Dendritic cell treated with granulocyte-macrophage colony-stimulating factor and Interleukin-4, amounts not matched to agents 40 ng/mL and 50 ng/mL, for 4 days (primary cell): ENCODE data around the gene HNRNPLL.
A peak's percentile ranks its signal among the peaks of the same experiment; 100 is the strongest.

Experiments used
- H3K27ac Mint-ChIP-seq: one replicate; pipeline ENCODE4 v1.8.0; 2022; ENCODE audit warnings: mild to moderate bottlenecking, mixed read lengths
- H3K27me3 Mint-ChIP-seq: one replicate; pipeline ENCODE4 v1.8.0; 2022; ENCODE audit warnings: mild to moderate bottlenecking, mixed read lengths
- H3K36me3 Mint-ChIP-seq: one replicate; pipeline ENCODE4 v1.8.0; 2022; ENCODE audit warnings: low read depth, mixed read lengths
- H3K4me1 Mint-ChIP-seq: one replicate; pipeline ENCODE4 v1.8.0; 2022; ENCODE audit warnings: low read depth, mixed read lengths
- H3K4me3 Mint-ChIP-seq: one replicate; pipeline ENCODE4 v1.8.0; 2022; ENCODE audit warnings: mild to moderate bottlenecking, moderate library complexity, mixed read lengths
- H3K9me3 Mint-ChIP-seq: one replicate; pipeline ENCODE4 v1.8.0; 2022; ENCODE audit warnings: mixed read lengths
- intact Hi-C: fragments of 100-400 bp; cut with micrococcal nuclease; formaldehyde crosslinking; loops from one replicate; pipeline ENCODE4 v1.15.0; 2022

Gene HNRNPLL

DNA sequence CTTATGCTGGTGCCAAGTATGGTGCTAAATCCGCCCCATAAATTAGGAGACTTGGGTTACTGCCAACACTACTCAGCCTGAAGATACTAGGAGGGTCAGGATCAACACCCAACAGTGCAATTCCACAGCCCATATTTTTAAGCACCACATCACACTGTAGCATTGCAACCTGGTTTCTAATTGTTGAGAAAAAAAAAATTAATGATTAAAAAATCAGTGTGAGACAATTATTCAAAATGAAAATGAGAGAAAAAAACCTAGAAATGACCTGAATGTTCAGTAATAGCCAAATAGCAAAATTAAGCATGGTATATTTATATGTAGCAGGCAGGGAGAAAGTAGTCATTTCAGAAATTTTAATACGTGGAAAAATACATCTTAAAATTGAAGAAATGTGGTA, 29.2 kb upstream of the HNRNPLL start:
- no peaks in the 10 kb centered on the region for H3K36me3 Mint-ChIP-seq
- H3K27me3 Mint-ChIP-seq = peaks cover 17% of the 10 kb centered on the region
- H3K4me1 Mint-ChIP-seq = peaks cover 21% of the 10 kb centered on the region
- no peak overlapping the region for H3K4me3 Mint-ChIP-seq
- intact Hi-C loops = no loop called here
- peaks cover 8% of the 10 kb centered on the region for H3K9me3 Mint-ChIP-seq
- H3K27ac Mint-ChIP-seq = no peak overlapping the region

DNA sequence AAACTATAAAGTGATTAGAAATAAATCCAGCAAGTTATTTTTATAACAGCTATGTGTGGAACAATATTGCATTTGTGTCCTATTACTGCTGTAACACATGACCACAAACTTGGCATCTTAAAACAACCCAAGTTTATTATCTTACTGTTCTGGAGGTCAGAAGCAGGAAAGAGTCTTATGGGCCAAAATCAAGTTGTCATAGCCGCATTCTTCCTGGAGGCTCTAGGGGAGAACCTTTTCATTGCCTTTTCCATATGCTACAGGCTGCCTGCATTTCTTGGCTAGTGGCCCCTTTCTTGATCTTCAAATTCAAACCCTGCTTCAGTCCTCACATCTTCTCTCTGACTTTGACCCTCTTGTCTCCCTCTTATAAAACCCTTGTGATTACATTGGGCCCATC, 27.0 kb upstream of the HNRNPLL start:
- intact Hi-C loops = no loop called here

DNA sequence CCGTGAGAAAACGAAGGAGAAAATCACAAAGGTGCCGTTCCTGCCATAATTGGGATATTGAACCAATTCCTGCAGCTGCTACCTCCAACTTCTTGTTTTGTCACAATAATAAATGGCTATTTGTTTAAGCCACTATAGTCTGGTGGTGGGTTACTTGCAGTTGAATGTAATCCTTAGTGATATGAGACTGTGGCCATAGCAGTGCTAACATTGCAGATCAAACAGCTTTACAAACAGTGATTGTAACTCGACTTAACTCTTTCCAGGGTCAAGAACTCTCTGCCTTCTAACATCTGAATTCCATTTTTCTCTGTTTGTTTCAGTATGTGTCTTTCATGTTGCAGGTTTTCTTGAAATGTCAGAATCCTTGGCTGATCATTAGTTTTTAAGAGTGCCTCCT, 24.7 kb upstream of the HNRNPLL start:
- Mint-ChIP-seq H3K4me1 (peaks cover 23% of the 10 kb centered on the region), H3K27ac (no peak overlapping the region), H3K36me3 (no peaks in the 10 kb centered on the region), H3K9me3 (peaks cover 8% of the 10 kb centered on the region), H3K27me3 (peaks cover 31% of the 10 kb centered on the region), H3K4me3 (no peak overlapping the region)
- intact Hi-C loops = no loop called here

More for the DNA sequence above, 27.0 kb upstream of the HNRNPLL start:
- Mint-ChIP-seq H3K27me3 (peaks cover 25% of the 10 kb centered on the region), H3K4me3 (no peak overlapping the region), H3K36me3 (no peaks in the 10 kb centered on the region), H3K27ac (no peak overlapping the region), H3K9me3 (peaks cover 8% of the 10 kb centered on the region), H3K4me1 (peaks cover 22% of the 10 kb centered on the region)

DNA sequence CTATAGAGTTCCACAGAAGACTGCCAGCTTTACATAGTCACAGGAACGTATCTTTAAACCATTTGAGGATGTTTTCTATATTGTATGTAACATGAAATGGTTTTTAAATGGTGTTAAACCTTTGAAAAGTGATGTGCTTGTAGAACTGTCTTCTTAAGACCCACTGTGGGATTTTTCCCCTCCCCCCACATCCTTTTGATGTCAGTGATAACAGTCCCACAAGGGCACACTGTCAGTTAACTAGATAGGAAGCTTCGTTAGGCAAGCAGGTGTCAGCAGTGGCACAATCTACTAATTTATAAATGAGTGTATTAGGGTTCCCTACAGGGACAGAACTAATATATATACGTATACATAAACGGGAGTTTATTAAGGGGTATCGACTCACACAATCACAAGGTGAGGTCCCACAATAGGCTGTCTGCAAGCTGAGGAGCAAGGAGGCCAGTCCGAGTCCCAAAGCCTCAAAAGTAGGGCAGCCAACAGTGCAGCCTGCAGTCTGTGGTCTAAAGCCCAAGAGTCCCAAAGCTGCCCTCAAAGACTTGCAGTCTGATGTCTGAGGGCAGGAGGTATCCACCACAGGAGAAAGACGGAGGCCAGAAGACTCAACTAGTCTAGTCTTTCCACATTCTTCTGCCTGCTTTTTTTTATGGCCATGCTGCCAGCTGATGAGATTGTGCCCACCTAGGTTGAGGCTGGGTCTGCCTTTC, 23.8 kb upstream of the HNRNPLL start:
- intact Hi-C loops = no loop called here
- Mint-ChIP-seq H3K36me3 (no peaks in the 10 kb centered on the region), H3K9me3 (peaks cover 8% of the 10 kb centered on the region), H3K4me3 (no peak overlapping the region), H3K27ac (no peak overlapping the region), H3K4me1 (peaks cover 27% of the 10 kb centered on the region), H3K27me3 (peaks cover 31% of the 10 kb centered on the region)

DNA sequence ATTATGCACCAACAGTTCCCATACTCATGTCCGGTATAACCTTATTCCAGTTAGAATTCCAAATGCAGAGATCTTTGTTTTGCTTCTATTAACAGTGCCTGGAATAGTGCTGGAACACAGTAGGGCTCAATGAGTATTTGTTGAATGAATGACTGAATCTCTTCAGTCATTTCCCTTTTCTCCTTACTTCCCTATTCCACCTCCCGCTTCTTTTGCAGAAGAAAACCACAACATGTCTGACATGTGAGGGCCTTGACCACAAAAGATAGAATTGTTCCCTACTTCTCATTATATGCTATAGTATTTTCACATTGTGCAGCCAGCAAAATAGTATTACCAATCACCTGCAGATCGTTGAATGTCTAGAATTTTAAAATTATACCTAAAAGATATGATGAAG, 19.5 kb upstream of the HNRNPLL start:
- H3K27me3 Mint-ChIP-seq = peaks cover 21% of the 10 kb centered on the region
- H3K9me3 Mint-ChIP-seq = no peaks in the 10 kb centered on the region
- intact Hi-C loops = no loop called here

DNA sequence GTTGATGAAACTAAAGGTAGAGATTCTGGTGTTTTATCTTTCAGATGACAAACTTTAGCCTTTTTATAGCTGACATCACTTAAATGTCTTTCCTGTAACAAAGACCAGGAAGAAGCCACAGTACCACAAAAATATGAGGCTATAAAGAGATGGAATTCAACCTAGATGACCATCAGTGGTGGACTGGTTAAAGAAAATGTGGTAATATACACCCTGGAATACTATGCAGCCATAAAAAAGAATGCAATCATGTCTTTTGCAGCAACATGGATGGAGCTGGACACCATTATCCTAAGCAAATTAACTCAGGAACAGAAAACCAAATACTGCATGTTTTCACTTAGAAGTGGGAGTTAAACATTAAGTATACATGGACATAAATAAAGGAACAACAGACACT, 18.3 kb upstream of the HNRNPLL start:
- peaks cover 12% of the 10 kb centered on the region for H3K27me3 Mint-ChIP-seq
- no peak overlapping the region for H3K27ac Mint-ChIP-seq
- H3K9me3 Mint-ChIP-seq = no peaks in the 10 kb centered on the region
- H3K4me3 Mint-ChIP-seq = no peak overlapping the region
- intact Hi-C loops = no loop called here
- H3K4me1 Mint-ChIP-seq = peaks cover 67% of the 10 kb centered on the region
- no peaks in the 10 kb centered on the region for H3K36me3 Mint-ChIP-seq

More for the DNA sequence above, 19.5 kb upstream of the HNRNPLL start:
- Mint-ChIP-seq H3K36me3 (no peaks in the 10 kb centered on the region), H3K27ac (no peak overlapping the region), H3K4me3 (no peak overlapping the region), H3K4me1 (peaks cover 66% of the 10 kb centered on the region)

DNA sequence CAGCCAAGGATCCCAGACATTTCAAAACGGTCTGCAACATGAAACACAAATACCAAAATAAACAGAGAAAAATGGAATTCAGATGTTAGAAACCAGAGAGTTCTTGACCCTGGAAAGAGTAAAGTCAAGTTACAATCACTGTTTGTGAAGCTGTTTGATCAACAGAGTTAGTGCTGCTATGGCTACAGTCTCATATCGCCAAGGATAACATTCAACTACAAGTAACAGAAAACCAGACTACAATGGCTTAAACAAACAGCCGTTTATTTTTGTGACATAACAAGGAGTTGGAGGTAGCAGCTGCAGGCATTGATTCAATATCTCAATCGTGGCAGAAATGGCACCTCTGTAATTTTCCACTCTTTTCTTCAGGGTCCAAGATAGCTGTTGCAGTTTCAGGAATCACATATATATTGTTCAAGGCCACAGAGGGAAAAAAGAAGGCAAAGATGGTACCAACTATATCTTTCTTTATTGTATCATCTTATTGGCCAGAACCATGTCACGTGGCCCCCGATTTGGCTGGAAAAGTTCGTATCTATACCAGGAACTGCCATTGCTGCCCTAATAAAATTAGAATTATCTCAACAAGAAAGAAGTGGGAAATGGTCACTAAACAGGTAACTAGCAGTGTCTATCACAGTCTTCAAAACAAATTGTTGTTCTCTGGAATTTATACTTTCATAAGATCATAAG, 17.7 kb upstream of the HNRNPLL start:
- intact Hi-C loops = no loop called here
- H3K27me3 Mint-ChIP-seq = peaks cover 12% of the 10 kb centered on the region

DNA sequence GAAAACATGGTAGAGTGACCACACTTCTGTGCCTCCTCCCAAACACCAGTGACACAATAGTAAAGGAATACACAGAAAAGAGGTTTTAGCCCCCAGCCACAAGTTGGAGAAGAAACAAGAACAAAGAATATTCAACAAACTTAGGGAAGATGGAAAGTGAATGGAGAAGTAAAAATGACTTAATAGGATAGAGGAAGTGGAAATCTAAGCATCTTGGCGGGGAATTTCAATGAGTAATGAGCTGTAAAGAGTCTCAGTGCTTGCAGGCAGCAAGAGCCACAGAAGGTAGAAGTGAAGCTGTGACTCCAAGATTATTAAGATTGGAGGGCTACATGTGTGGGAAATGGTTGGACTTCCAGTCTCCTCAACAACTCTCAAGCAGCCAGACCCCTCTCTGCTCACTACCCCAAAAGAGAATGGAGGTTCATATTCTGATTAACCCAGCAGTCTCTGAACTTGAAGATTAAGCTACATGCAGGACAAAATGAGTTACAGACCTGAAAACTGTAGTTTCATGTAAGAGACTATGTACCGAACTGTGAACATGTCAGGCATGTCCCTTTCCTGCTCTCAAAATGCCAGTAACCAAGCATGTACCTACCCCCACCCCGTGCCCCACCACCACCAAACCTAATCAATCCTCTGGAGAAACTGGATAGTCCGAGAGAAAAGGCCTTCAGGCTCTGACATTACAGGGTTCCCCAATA, 16.9 kb upstream of the HNRNPLL start:
- intact Hi-C loops = loop anchor here (5.0 kb wide), 1 partner anchor 33 kb away; no protein-coding TSS in a partner anchor
- Mint-ChIP-seq H3K27me3 (peaks cover 5% of the 10 kb centered on the region), H3K36me3 (no peaks in the 10 kb centered on the region), H3K4me1 (peaks cover 66% of the 10 kb centered on the region), H3K9me3 (no peaks in the 10 kb centered on the region), H3K4me3 (no peak overlapping the region), H3K27ac (peak overlapping the region; percentile 60)

More for the DNA sequence above, 17.7 kb upstream of the HNRNPLL start:
- no peaks in the 10 kb centered on the region for H3K36me3 Mint-ChIP-seq
- H3K4me1 Mint-ChIP-seq = peaks cover 71% of the 10 kb centered on the region
- H3K9me3 Mint-ChIP-seq = no peaks in the 10 kb centered on the region
- peak overlapping the region; percentile 4 for H3K4me3 Mint-ChIP-seq
- H3K27ac Mint-ChIP-seq = peak overlapping the region; percentile 60

DNA sequence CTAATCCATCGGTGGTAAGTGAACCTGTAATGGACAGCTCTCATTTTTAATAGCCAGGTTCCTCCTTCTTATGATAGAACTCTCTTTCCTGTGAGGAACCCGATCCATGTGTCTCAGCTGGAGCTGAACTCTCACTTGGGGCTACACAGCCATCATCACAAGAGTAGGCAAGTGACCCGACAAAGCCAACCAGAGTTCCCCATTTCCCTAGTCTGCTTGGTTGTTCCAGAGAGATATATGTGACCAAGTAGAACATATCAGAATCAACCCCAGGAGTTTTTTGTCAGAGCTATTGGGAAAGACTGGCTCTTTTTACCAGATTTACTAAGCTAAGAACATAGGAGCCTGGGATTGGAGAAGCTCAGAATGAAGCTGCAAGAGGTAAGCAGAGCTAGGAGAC, 14.6 kb upstream of the HNRNPLL start:
- H3K36me3 Mint-ChIP-seq = no peaks in the 10 kb centered on the region
- H3K27me3 Mint-ChIP-seq = no peaks in the 10 kb centered on the region
- intact Hi-C loops = loop anchor here (5.0 kb wide), 1 partner anchor 35 kb away; no protein-coding TSS in a partner anchor
- no peaks in the 10 kb centered on the region for H3K9me3 Mint-ChIP-seq
- peaks cover 75% of the 10 kb centered on the region for H3K4me1 Mint-ChIP-seq
- H3K4me3 Mint-ChIP-seq = no peak overlapping the region
- H3K27ac Mint-ChIP-seq = no peak overlapping the region

DNA sequence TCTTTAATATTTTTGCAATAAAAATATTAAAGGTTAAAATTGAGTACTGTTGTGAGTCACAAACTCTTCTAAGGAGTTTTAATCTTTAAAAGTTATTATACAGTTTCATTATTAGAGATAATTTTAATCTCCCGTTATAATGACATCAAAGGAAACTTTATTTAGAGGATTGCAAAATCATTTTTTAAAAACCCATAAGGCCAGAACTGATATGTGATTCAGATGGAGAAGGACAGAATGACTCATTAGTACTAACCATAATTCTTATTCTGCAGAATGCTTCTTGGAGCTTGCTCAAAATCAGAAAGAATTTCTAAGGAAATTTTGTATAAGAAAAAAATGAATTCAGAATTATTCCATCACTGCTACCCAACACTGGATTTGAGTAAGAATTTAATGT, 12.5 kb upstream of the HNRNPLL start:
- no peaks in the 10 kb centered on the region for H3K27me3 Mint-ChIP-seq
- H3K36me3 Mint-ChIP-seq = no peaks in the 10 kb centered on the region
- intact Hi-C loops = loop anchor here (5.0 kb wide), 1 partner anchor 37 kb away; no protein-coding TSS in a partner anchor
- H3K9me3 Mint-ChIP-seq = no peaks in the 10 kb centered on the region
- H3K4me3 Mint-ChIP-seq = no peak overlapping the region
- H3K4me1 Mint-ChIP-seq = peaks cover 70% of the 10 kb centered on the region
- H3K27ac Mint-ChIP-seq = no peak overlapping the region

DNA sequence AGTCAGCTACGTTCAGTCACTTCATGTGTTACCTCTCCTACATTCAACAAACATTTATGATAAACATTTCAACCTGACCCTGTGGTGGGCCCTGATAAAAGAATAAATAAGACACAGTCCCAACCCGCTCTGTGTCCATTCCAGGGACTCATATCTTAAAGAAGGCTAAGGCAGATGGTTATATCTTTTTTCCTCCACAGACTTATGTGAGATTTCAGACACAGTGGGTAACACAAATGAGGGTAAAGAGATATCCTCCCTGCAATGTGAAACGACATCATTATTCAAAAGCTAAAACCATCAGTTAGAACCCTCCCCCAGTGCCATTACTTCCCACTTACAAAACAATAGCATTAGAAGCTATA, 11.1 kb upstream of the HNRNPLL start:
- H3K9me3 Mint-ChIP-seq = peaks cover 6% of the 10 kb centered on the region
- H3K4me3 Mint-ChIP-seq = no peak overlapping the region
- H3K27me3 Mint-ChIP-seq = no peaks in the 10 kb centered on the region
- intact Hi-C loops = no loop called here
- peak overlapping the region; percentile 85 for H3K27ac Mint-ChIP-seq
- H3K4me1 Mint-ChIP-seq = peaks cover 62% of the 10 kb centered on the region
- peaks cover 5% of the 10 kb centered on the region for H3K36me3 Mint-ChIP-seq

DNA sequence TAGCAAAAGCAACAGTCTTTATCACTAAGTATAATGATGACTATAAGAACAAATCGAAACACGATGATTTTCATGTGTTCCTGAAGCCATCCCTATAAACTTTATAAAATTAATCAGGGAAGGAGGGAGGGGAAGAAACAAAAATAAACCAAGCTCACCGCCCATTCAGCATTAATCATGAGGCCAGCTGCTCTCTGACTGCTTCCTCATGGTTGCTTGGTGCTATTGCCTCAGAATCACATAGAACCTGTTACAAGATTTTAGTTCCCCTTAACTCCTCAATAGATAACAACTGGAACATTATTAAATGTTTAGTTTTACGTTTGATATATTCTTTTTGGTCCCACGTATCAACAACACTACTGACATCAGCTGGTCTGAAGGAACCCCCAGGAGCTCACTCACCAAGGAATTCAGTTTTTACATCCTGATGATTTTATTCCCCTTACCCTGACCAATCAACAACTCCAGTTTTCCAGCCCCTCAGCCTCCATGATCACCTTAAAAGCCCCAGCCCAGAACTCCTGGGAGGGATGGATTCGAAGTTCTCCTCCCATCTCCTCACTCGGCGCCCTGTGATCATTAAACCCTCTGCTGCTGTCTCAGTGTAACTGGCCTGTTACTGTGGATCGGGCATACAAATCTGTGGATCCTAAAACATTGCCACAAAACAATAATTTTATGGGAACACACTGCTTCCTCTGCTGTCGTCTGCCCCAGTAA, 10.6 kb upstream of the HNRNPLL start:
- Mint-ChIP-seq H3K9me3 (peaks cover 7% of the 10 kb centered on the region), H3K27ac (peak overlapping the region; percentile 85), H3K4me3 (peak overlapping the region; percentile 24), H3K27me3 (no peaks in the 10 kb centered on the region), H3K36me3 (peaks cover 6% of the 10 kb centered on the region), H3K4me1 (peaks cover 58% of the 10 kb centered on the region)
- intact Hi-C loops = no loop called here

DNA sequence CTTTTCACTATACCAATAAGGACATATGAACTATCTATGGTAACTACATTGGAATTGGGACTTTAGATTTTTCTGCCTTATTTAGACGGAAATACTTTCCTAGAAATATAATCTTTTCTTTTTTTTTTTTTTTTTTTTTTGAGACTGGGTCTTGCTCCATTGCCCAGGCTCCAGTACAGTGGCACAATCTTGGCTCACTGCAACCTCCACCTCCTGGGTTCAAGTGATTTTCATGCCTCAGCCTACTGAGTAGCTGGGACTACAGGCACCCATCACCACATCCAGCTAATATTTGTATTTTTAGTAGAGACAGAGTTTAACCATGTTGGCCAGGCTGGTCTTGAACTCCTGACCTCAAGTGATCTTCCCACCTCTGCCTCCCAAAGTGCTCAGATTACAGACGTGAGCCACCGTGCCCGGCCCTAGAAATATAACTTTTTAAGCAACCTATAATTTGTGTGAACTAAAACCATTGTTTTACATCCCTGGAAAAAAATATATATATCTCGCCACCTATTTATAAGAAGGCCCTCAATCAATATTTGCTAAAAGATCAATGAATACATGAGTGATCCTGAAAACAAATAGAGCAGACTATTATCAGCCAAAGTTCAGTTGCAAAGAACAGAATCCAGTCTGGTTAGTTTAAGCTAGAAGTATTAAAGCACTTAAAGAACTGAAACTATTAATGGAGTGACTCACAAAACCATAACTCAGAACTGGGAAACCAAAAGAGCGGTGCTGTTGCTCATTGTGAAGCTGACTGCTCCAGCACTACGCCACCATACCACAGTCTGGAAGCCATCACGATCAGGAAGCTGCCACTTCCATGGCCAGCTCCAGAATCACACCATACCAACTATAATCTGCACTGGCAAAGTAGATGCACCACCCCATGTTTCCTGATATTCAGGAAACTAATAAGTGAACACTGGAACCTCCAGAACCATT, 8.4 kb upstream of the HNRNPLL start:
- H3K4me1 Mint-ChIP-seq = peaks cover 43% of the 10 kb centered on the region
- H3K27me3 Mint-ChIP-seq = no peaks in the 10 kb centered on the region
- H3K4me3 Mint-ChIP-seq = no peak overlapping the region
- intact Hi-C loops = no loop called here
- H3K9me3 Mint-ChIP-seq = peaks cover 7% of the 10 kb centered on the region
- peaks cover 6% of the 10 kb centered on the region for H3K36me3 Mint-ChIP-seq
- H3K27ac Mint-ChIP-seq = peak overlapping the region; percentile 85
